Measurements from ENCODE around the gene PGA4.
"Not testable (repeated sequence)": the region's sequence is repeated elsewhere in the genome, so short reads cannot be mapped to it uniquely, and the experiment has no call there.

The PGA4 gene

GRCh38 chr11:61198948-61199523, 23.1 kb upstream of the PGA4 start:
- Histone ChIP-seq H4K20me1 (no peaks in the 10 kb centered on the region), H3K9ac (no peak overlapping the region), H3K4me2 (no peak overlapping the region), H3K4me1 (peaks cover 26 to 34% (median 31%) of the 10 kb centered on the region in 10 experiments), H3K9me3 (replicated peaks in 1 of 11) (peaks cover 0 to 19% (median 13%) of the 10 kb centered on the region in 11 experiments; a peak in 15 of 22 replicates), H3K4me3 (no peak overlapping the region), H3K36me3 (no peaks in the 10 kb centered on the region), H3K27ac (no peak overlapping the region), H3K27me3 (0 out of 22 replicates have a peak, but pooled peaks cover 0 to 4% (median 0%) of the 10 kb centered on the region in 11 experiments)
- no peak for TF ChIP-seq Cebpa-rat (IDR thresholded peaks at IDR 0.05)

GRCh38 chr11:61201476-61201875, 20.7 kb upstream of the PGA4 start:
- H3K4me2 ChIP-seq, result peak overlapping the region; percentile 10 to 79 (median 41); a peak in 17 of 22 replicates
- no peaks in the 10 kb centered on the region for H3K27me3 ChIP-seq
- H3K4me3 ChIP-seq, result no peak overlapping the region
- H3K9me3 ChIP-seq (replicated peaks in 1 of 11), result peaks cover 0 to 19% (median 13%) of the 10 kb centered on the region in 11 experiments; a peak in 15 of 22 replicates
- H3K27ac ChIP-seq, result no peak overlapping the region
- H3K36me3 ChIP-seq, result no peaks in the 10 kb centered on the region
- H3K4me1 ChIP-seq, result peaks cover 18 to 40% (median 20%) of the 10 kb centered on the region in 10 experiments
- no peaks in the 10 kb centered on the region for H4K20me1 ChIP-seq
- H3K9ac ChIP-seq, result no peak overlapping the region
- no peak for TF ChIP-seq Cebpa-rat (IDR thresholded peaks at IDR 0.05)

GRCh38 chr11:61202950-61203746, 19.0 kb upstream of the PGA4 start, which contains the start of gene PGA3:
Gene PGA3, plus strand, starts transcription at chr11:61203515. Its CDS starts 50 bp downstream, at chr11:61203565.
- H3K4me2 ChIP-seq, result peak within 1 kb of the TSS; percentile 33 to 81 (median 63)

GRCh38 chr11:61203873-61204272, 18.3 kb upstream of the PGA4 start:
- Histone ChIP-seq H3K4me1 (peaks cover 18 to 40% (median 20%) of the 10 kb centered on the region in 10 experiments), H3K4me2 (peak overlapping the region in 3 of 11 experiments; percentile 54 to 72 (median 62); a peak in 2 of 22 replicates), H3K9me3 (replicated peaks in 1 of 11) (peaks cover 0 to 11% (median 5%) of the 10 kb centered on the region in 11 experiments; a peak in 13 of 22 replicates)
- not testable (repeated sequence) for H4K20me1 ChIP-seq, H3K27me3 ChIP-seq, H3K9ac ChIP-seq, H3K27ac ChIP-seq, H3K4me3 ChIP-seq, H3K36me3 ChIP-seq

More at GRCh38 chr11:61202950-61203746, 19.0 kb upstream of the PGA4 start, which contains the start of gene PGA3:
- H3K4me3 ChIP-seq, H4K20me1 ChIP-seq, H3K36me3 ChIP-seq, H3K27me3 ChIP-seq, H3K9ac ChIP-seq: not testable (repeated sequence)
- H3K9me3 ChIP-seq (replicated peaks in 1 of 11), result peaks cover 0 to 18% (median 13%) of the 10 kb centered on the region in 11 experiments; a peak in 15 of 22 replicates
- peaks cover 18 to 40% (median 20%) of the 10 kb centered on the region in 10 experiments for H3K4me1 ChIP-seq
- peak within 1 kb of the TSS in 1 of 11 experiments; percentile 52; a peak in 2 of 22 replicates for H3K27ac ChIP-seq

- H3K4me1 ChIP-seq, result peaks cover 18 to 40% (median 20%) of the 10 kb centered on the region in 10 experiments
- not testable (repeated sequence) for H3K9ac ChIP-seq; H3K4me3 ChIP-seq; H3K27me3 ChIP-seq; H3K36me3 ChIP-seq; H3K9me3 ChIP-seq (replicated peaks in 1 of 11); H3K27ac ChIP-seq; H4K20me1 ChIP-seq
- peak overlapping the region in 2 of 11 experiments; percentile 43 to 50; a peak in 3 of 22 replicates for H3K4me2 ChIP-seq
Measured at GRCh38 chr11:61204502-61205059, 17.6 kb upstream of the PGA4 start.

- H3K27ac ChIP-seq; H3K9ac ChIP-seq; H4K20me1 ChIP-seq; H3K4me3 ChIP-seq; H3K4me2 ChIP-seq; H3K9me3 ChIP-seq (replicated peaks in 1 of 11); H3K27me3 ChIP-seq; H3K36me3 ChIP-seq: not testable (repeated sequence)
- peaks cover 6 to 16% (median 9%) of the 10 kb centered on the region in 10 experiments for H3K4me1 ChIP-seq
Measured at GRCh38 chr11:61207636-61208310, 14.4 kb upstream of the PGA4 start.

- H3K27ac ChIP-seq; H4K20me1 ChIP-seq; H3K36me3 ChIP-seq; H3K27me3 ChIP-seq; H3K4me3 ChIP-seq; H3K4me2 ChIP-seq; H3K9me3 ChIP-seq (replicated peaks in 1 of 11); H3K4me1 ChIP-seq; H3K9ac ChIP-seq: not testable (repeated sequence)
Measured at GRCh38 chr11:61210629-61211028, 11.5 kb upstream of the PGA4 start.

- not testable (repeated sequence) for H3K4me3 ChIP-seq; H3K4me1 ChIP-seq; H4K20me1 ChIP-seq; H3K9me3 ChIP-seq (replicated peaks in 1 of 11); H3K27ac ChIP-seq; H3K36me3 ChIP-seq; H3K27me3 ChIP-seq; H3K9ac ChIP-seq
- H3K4me2 ChIP-seq, result peak overlapping the region in 2 of 11 experiments; percentile 34 to 38; a peak in 4 of 22 replicates
Measured at GRCh38 chr11:61211327-61211952, 10.7 kb upstream of the PGA4 start.

- not testable (repeated sequence) for H3K27ac ChIP-seq; H3K27me3 ChIP-seq; H4K20me1 ChIP-seq; H3K36me3 ChIP-seq; H3K4me1 ChIP-seq; H3K4me3 ChIP-seq; H3K9me3 ChIP-seq (replicated peaks in 1 of 11); H3K9ac ChIP-seq; H3K4me2 ChIP-seq
Measured at GRCh38 chr11:61212202-61212601, 9.9 kb upstream of the PGA4 start.

GRCh38 chr11:61213711-61214324, 8.3 kb upstream of the PGA4 start:
- not testable (repeated sequence) for H3K9me3 ChIP-seq (replicated peaks in 1 of 11); H3K36me3 ChIP-seq

GRCh38 chr11:61218306-61218705, 3.8 kb upstream of the PGA4 start:
- H3K9me3 ChIP-seq (replicated peaks in 1 of 11); H3K9ac ChIP-seq; H3K4me3 ChIP-seq; H3K36me3 ChIP-seq; H4K20me1 ChIP-seq; H3K4me2 ChIP-seq; H3K27me3 ChIP-seq; H3K4me1 ChIP-seq; H3K27ac ChIP-seq: not testable (repeated sequence)

More at GRCh38 chr11:61213711-61214324, 8.3 kb upstream of the PGA4 start:
- H3K4me2 ChIP-seq, H3K27me3 ChIP-seq, H3K4me1 ChIP-seq, H4K20me1 ChIP-seq, H3K4me3 ChIP-seq, H3K9ac ChIP-seq, H3K27ac ChIP-seq: not testable (repeated sequence)

GRCh38 chr11:61219016-61219415, 3.1 kb upstream of the PGA4 start:
- H3K9me3 ChIP-seq (replicated peaks in 1 of 11); H3K4me3 ChIP-seq; H4K20me1 ChIP-seq; H3K4me2 ChIP-seq; H3K9ac ChIP-seq; H3K36me3 ChIP-seq; H3K27ac ChIP-seq; H3K4me1 ChIP-seq; H3K27me3 ChIP-seq: not testable (repeated sequence)
